RWPE2 (cell line): ENCODE data around the gene SUN3.

Experiments used
- ATAC-seq: fragments of 200-7000 bp; cut with Tn5 transposase; 3 replicates; pipeline ENCODE4 v1.9.1; 2021; ENCODE audit warnings: low read depth
- DNase-seq: peaks from one replicate; pipeline ENCODE4 v3.0.0-alpha.2; 2020; ENCODE audit warnings: low spot score
- H3K27ac ChIP-seq: fragments of 450-650 bp; 2 replicates; pipeline ENCODE4 v1.5.1; 2017; ENCODE audit warnings: mild to moderate bottlenecking; ENCODE audit not compliant: poor library complexity, severe bottlenecking
- H3K27me3 ChIP-seq: fragments of 250-450 bp; sonication (Bioruptor Pico); 2 replicates; pipeline ENCODE4 v1.5.1; 2021; ENCODE audit warnings: mild to moderate bottlenecking, moderate library complexity; ENCODE audit not compliant: insufficient read depth, poor library complexity, severe bottlenecking
- H3K36me3 ChIP-seq: fragments of 250-450 bp; sonication (Bioruptor Pico); 2 replicates; pipeline ENCODE4 v1.5.1; 2020; ENCODE audit warnings: low read depth, mild to moderate bottlenecking, moderate library complexity
- H3K4me1 ChIP-seq: fragments of 250-450 bp; sonication (Bioruptor Pico); 2 replicates; pipeline ENCODE4 v1.5.1; 2021; ENCODE audit warnings: mild to moderate bottlenecking, moderate library complexity; ENCODE audit not compliant: insufficient read depth, poor library complexity, severe bottlenecking
- H3K4me3 ChIP-seq: fragments of 250-450 bp; sonication (Bioruptor Pico); 2 replicates; pipeline ENCODE4 v1.5.1; 2021; ENCODE audit warnings: mild to moderate bottlenecking, moderate library complexity; ENCODE audit not compliant: severe bottlenecking
- H3K9me3 ChIP-seq: fragments of 250-450 bp; sonication (Bioruptor Pico); 2 replicates; pipeline ENCODE4 v1.5.1; 2021; ENCODE audit warnings: mild to moderate bottlenecking, moderate library complexity; ENCODE audit not compliant: severe bottlenecking
- TF ChIP-seq, protein P1 (sequence below): fragments of 450-650 bp; IDR thresholded peaks from one replicate; pipeline ENCODE4 v1.5.1; 2017; ENCODE audit warnings: mild to moderate bottlenecking, moderate library complexity; ENCODE audit not compliant: poor library complexity, severe bottlenecking

The SUN3 gene

DNA sequence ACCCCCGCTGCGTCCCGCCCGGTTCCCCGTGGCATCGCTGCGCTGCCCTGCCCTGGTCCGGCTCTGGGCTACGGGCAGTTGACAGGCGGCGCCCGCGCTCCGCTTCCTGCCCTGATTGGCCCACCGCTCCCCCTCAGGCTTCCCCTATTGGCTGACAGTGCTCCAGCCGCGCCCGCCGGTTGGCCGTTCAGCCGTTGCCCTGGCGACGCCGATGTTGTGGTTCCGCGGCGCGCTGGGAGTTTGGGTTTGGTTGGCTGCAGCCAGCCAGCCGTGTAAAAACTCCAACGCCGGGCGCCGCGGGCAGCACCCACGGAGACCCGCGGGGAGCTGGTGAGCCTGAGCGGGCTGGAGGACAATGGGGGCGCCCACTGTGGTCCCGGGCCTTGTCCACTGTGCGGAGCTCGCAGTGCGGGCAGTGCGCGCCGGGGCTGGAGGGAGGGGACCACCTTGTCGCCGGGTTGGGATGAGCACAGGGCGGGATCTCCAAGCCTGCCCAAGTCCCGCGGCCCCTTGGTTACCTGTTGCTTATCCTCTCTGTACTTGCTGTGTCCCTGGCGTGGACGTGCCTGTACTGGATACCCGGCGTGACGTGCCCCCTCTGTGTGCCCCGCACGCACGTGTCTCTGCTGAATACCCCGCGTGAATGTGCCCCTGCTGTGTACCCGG lies 6.5 kb upstream of the SUN3 start, which contains the start of gene C7orf57:
Gene C7orf57, plus strand, starts transcription at position 243 of the 666 bp plus-strand sequence. CDS start 766 bp downstream, outside the sequence.
- no peaks in the 10 kb centered on the region for H3K36me3 ChIP-seq
- DNase-seq (peak; percentile 93), ATAC-seq (peak; percentile 99)
- no peaks in the 10 kb centered on the region for H3K27me3 ChIP-seq
- H3K4me1 ChIP-seq = peaks cover 5% of the 10 kb centered on the region
- H3K27ac ChIP-seq = no peak within 1 kb of the TSS
- H3K9me3 ChIP-seq = no peaks in the 10 kb centered on the region
- peak within 1 kb of the TSS; percentile 51 for H3K4me3 ChIP-seq
- TF ChIP-seq, protein P1, sequence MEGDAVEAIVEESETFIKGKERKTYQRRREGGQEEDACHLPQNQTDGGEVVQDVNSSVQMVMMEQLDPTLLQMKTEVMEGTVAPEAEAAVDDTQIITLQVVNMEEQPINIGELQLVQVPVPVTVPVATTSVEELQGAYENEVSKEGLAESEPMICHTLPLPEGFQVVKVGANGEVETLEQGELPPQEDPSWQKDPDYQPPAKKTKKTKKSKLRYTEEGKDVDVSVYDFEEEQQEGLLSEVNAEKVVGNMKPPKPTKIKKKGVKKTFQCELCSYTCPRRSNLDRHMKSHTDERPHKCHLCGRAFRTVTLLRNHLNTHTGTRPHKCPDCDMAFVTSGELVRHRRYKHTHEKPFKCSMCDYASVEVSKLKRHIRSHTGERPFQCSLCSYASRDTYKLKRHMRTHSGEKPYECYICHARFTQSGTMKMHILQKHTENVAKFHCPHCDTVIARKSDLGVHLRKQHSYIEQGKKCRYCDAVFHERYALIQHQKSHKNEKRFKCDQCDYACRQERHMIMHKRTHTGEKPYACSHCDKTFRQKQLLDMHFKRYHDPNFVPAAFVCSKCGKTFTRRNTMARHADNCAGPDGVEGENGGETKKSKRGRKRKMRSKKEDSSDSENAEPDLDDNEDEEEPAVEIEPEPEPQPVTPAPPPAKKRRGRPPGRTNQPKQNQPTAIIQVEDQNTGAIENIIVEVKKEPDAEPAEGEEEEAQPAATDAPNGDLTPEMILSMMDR = peak; percentile 52

DNA sequence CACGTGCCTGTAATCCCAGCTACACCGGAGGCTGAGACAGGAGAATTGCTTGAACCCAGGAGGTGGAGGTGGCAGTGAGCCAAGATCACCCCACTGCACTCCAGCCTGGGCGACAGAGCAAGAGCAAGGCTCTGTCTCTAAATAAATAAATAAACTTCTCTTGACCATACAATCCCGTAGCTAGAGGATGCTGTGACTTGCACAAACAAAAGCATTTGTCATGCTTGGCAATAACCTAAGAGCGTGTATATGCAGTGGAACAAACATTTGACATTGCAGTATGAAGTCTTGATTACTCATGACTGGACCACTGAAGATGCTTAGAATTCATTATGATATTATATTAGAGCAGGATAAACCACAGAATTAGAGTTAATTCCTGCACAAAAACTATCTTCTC lies 5.0 kb upstream of the SUN3 start:
- H3K27me3 ChIP-seq = no peaks in the 10 kb centered on the region
- H3K36me3 ChIP-seq = no peaks in the 10 kb centered on the region
- H3K4me3 ChIP-seq = no peak overlapping the region
- no peaks in the 10 kb centered on the region for H3K4me1 ChIP-seq
- no peak overlapping the region for H3K27ac ChIP-seq
- DNase-seq (no peak), ATAC-seq (no peak)
- TF ChIP-seq, protein P1 = no peak
- no peaks in the 10 kb centered on the region for H3K9me3 ChIP-seq

DNA sequence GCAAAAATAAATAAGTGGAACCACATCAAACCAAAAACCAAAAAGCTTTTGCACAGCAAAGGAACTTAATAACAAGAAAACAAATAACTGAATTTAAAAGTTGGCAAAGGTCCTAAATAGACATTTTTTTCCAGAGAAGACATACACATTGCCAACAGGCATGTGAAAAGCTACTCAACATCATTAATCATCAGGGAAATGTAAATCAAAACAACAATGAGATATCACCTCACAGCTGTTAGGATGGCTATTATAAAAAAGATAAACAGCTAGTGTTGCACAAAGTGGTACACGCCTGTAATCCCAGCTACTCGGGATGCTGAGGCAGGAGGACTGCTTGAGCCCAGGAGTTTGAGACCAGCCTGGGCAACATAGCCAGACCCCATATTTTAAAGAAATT lies 2.2 kb upstream of the SUN3 start:
- no peaks in the 10 kb centered on the region for H3K36me3 ChIP-seq
- no peak overlapping the region for H3K4me3 ChIP-seq
- no peaks in the 10 kb centered on the region for H3K27me3 ChIP-seq
- H3K9me3 ChIP-seq = no peaks in the 10 kb centered on the region
- TF ChIP-seq, protein P1 = no peak
- no peaks in the 10 kb centered on the region for H3K4me1 ChIP-seq
- no peak for ATAC-seq
- DNase-seq = no peak
- no peak overlapping the region for H3K27ac ChIP-seq

DNA sequence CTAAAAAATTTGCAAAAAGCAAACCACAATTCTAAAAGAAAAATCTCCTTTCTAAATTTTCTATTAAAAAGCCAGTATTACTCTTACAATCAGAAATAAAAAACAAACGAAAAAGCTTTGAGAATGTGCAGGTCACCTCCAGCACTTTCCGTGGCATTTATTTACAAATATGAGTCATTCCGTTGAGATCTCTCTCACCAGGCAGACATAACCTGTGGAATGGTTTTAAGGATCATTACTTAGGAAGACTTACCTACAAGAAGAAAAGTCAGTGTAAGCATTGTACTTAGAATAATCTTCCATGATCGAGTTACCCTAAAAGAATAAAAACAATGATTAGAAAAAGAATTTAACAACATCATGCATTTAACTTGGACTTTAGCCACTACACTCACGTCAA lies 3.3 kb downstream of the SUN3 start:
- DNase-seq (no peak), ATAC-seq (no peak; the same call in 2 of the 3 replicates)
- peaks cover 3% of the 10 kb centered on the region for H3K9me3 ChIP-seq
- TF ChIP-seq, protein P1 = no peak
- H3K4me1 ChIP-seq = peaks cover 8% of the 10 kb centered on the region
- H3K36me3 ChIP-seq = no peaks in the 10 kb centered on the region
- H3K27ac ChIP-seq = no peak overlapping the region
- no peak overlapping the region for H3K4me3 ChIP-seq
- H3K27me3 ChIP-seq = no peaks in the 10 kb centered on the region

DNA sequence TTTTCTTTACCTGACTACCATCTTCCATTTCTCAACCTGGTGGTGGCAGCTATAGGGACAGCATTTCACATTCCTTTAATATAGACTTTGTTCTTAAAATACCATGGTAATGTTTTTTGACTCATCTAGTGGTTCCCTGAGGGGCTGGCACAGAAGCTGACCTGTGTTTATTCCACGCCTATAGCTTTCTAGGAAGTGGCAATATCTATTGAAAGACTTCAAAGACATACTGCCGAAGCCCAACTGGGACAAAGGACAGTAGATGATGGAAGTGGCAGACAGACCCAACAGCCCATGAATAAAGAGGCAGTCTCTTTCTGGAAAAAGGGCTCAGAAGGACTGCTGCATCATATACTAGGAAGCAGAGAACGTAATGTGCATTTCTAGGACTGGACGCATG lies 11.2 kb downstream of the SUN3 start:
- Histone ChIP-seq H3K9me3 (no peaks in the 10 kb centered on the region), H3K27me3 (no peaks in the 10 kb centered on the region), H3K4me1 (no peaks in the 10 kb centered on the region), H3K27ac (no peak overlapping the region), H3K36me3 (no peaks in the 10 kb centered on the region), H3K4me3 (no peak overlapping the region)
- DNase-seq = no peak
- no peak for ATAC-seq
- TF ChIP-seq, protein P1 = no peak
